H9 (cell line): Measurements from ENCODE around the gene CHRNB4. TPM values are rescaled to one million over a fixed set of nuclear protein-coding genes. Genes with fewer than 3 reads are reported as not detected.

Experiments
- DNase-seq: peaks from one replicate; pipeline ENCODE4 v3.0.0-alpha.2; 2017
- H2AFZ ChIP-seq: one replicate; pipeline ENCODE4 v1.6.1; 2013; ENCODE audit warnings: mild to moderate bottlenecking, low read length, control low read depth, moderate library complexity
- H2AK5ac ChIP-seq: 2 replicates; pipeline ENCODE4 v1.6.1; 2013; ENCODE audit warnings: low read length, control low read depth, mixed read lengths; ENCODE audit not compliant: insufficient read length
- H2BK120ac ChIP-seq: one replicate; pipeline ENCODE4 v1.6.1; 2013; ENCODE audit warnings: low read depth, mild to moderate bottlenecking, low read length, control low read depth, inconsistent platforms; ENCODE audit not compliant: poor library complexity, severe bottlenecking
- H2BK12ac ChIP-seq: 2 replicates; pipeline ENCODE4 v1.6.1; 2013; ENCODE audit warnings: low read length, control low read depth, mixed read lengths, low read depth; ENCODE audit not compliant: insufficient read length
- H2BK15ac ChIP-seq: 2 replicates; pipeline ENCODE4 v1.6.1; 2013; ENCODE audit warnings: low read depth, low read length, control low read depth
- H2BK20ac ChIP-seq: one replicate; pipeline ENCODE4 v1.6.1; 2013; ENCODE audit warnings: low read depth, mild to moderate bottlenecking, low read length, control low read depth, inconsistent platforms; ENCODE audit not compliant: poor library complexity, severe bottlenecking
- H2BK5ac ChIP-seq: 2 replicates; pipeline ENCODE4 v1.6.1; 2013; ENCODE audit warnings: low read length, control low read depth, mixed read lengths; ENCODE audit not compliant: insufficient read length
- H3K14ac ChIP-seq: 2 replicates; pipeline ENCODE4 v1.6.1; 2013; ENCODE audit warnings: low read length, control low read depth; ENCODE audit not compliant: insufficient read depth
- H3K18ac ChIP-seq: 2 replicates; pipeline ENCODE4 v1.6.1; 2013; ENCODE audit warnings: low read depth, mild to moderate bottlenecking, mixed read lengths, low read length, control low read depth; ENCODE audit not compliant: insufficient read length
- H3K23ac ChIP-seq: 2 replicates; pipeline ENCODE4 v1.6.1; 2013; ENCODE audit warnings: low read length, control low read depth, mixed read lengths, low read depth; ENCODE audit not compliant: insufficient read length
- H3K23me2 ChIP-seq: 2 replicates; pipeline ENCODE4 v1.6.1; 2013; ENCODE audit warnings: low read depth, mild to moderate bottlenecking, mixed read lengths, low read length, control low read depth; ENCODE audit not compliant: insufficient read length, poor library complexity, severe bottlenecking
- H3K27ac ChIP-seq: 2 replicates; pipeline ENCODE4 v1.5.1; 2013; ENCODE audit warnings: low read length, control low read depth, mixed read lengths, low read depth; ENCODE audit not compliant: insufficient read length
- H3K27me3 ChIP-seq: 2 replicates; pipeline ENCODE4 v1.6.1; 2013; ENCODE audit warnings: low read length, control low read depth, inconsistent platforms; ENCODE audit not compliant: insufficient read depth
- H3K4ac ChIP-seq: 2 replicates; pipeline ENCODE4 v1.6.1; 2013; ENCODE audit warnings: low read depth, mild to moderate bottlenecking, control low read depth, inconsistent platforms, low read length, moderate library complexity
- H3K4me1 ChIP-seq: 2 replicates; pipeline ENCODE4 v1.6.1; 2013; ENCODE audit warnings: low read length, control low read depth, inconsistent platforms; ENCODE audit not compliant: insufficient read depth
- H3K4me2 ChIP-seq: 2 replicates; pipeline ENCODE4 v1.6.1; 2013; ENCODE audit warnings: low read length, control low read depth, mixed read lengths; ENCODE audit not compliant: insufficient read length, insufficient read depth
- H3K56ac ChIP-seq: 2 replicates; pipeline ENCODE4 v1.6.1; 2013; ENCODE audit warnings: low read depth, mild to moderate bottlenecking, mixed read lengths, low read length, control low read depth; ENCODE audit not compliant: insufficient read length
- H3K79me1 ChIP-seq: 2 replicates; pipeline ENCODE4 v1.6.1; 2013; ENCODE audit warnings: low read depth, mild to moderate bottlenecking, moderate library complexity, low read length, control low read depth, inconsistent platforms; ENCODE audit not compliant: insufficient read depth, poor library complexity, severe bottlenecking
- H3K79me2 ChIP-seq: 2 replicates; pipeline ENCODE4 v1.6.1; 2013; ENCODE audit warnings: low read length, control low read depth, inconsistent platforms; ENCODE audit not compliant: insufficient read depth
- H3K9ac ChIP-seq: 2 replicates; pipeline ENCODE4 v1.6.1; 2013; ENCODE audit warnings: low read length, control low read depth, mixed read lengths; ENCODE audit not compliant: insufficient read length; ENCODE audit errors: extremely low read depth
- H3K9me3 ChIP-seq: one replicate; pipeline ENCODE4 v1.6.1; 2013; ENCODE audit warnings: low read depth, low read length, inconsistent platforms; ENCODE audit not compliant: control insufficient read depth
- H3T11ph ChIP-seq: one replicate; pipeline ENCODE4 v1.6.1; 2013; ENCODE audit warnings: mild to moderate bottlenecking, low read length, control low read depth, inconsistent platforms
- H4K20me1 ChIP-seq: one replicate; pipeline ENCODE4 v1.6.1; 2013; ENCODE audit not compliant: control insufficient read depth, insufficient read length, insufficient read depth
- H4K5ac ChIP-seq: 2 replicates; pipeline ENCODE4 v1.6.1; 2013; ENCODE audit warnings: low read depth, mild to moderate bottlenecking, mixed read lengths, low read length, control low read depth; ENCODE audit not compliant: insufficient read length
- H4K8ac ChIP-seq: replicated peaks from 2 replicates; pipeline ENCODE4 v1.6.1; 2013; ENCODE audit warnings: low read length, control low read depth, mixed read lengths, low read depth; ENCODE audit not compliant: insufficient read length
- H4K91ac ChIP-seq: 2 replicates; pipeline ENCODE4 v1.6.1; 2013; ENCODE audit warnings: low read depth, mild to moderate bottlenecking, moderate library complexity, mixed read lengths, low read length, control low read depth; ENCODE audit not compliant: insufficient read length
- H3K27ac Mint-ChIP-seq, 3 experiments: 2 replicates in 2 of 3; 3 replicates in 1 of 3; pipeline ENCODE4 v1.8.0; 2020 to 2021; ENCODE audit warnings: mixed read lengths in 3 of 3, mild to moderate bottlenecking in 1 of 3, moderate library complexity in 1 of 3
- H3K27me3 Mint-ChIP-seq: 2 replicates; pipeline ENCODE4 v1.8.0; 2021; ENCODE audit warnings: low read depth, mild to moderate bottlenecking, moderate library complexity, mixed read lengths
- H3K36me3 Mint-ChIP-seq, 3 experiments: 2 replicates in 2 of 3; 3 replicates in 1 of 3; pipeline ENCODE4 v1.8.0; 2020 to 2021; ENCODE audit warnings: low read depth in 3 of 3, mixed read lengths in 3 of 3; ENCODE audit not compliant: insufficient read depth in 1 of 3
- H3K4me1 Mint-ChIP-seq, 2 experiments: 2 replicates each; pipeline ENCODE4 v1.8.0; 2020; ENCODE audit warnings: mixed read lengths in 2 of 2
- H3K4me3 Mint-ChIP-seq, 2 experiments: 2 replicates in 1 of 2; 3 replicates in 1 of 2; pipeline ENCODE4 v1.8.0; 2020 to 2021; ENCODE audit warnings: mild to moderate bottlenecking in 2 of 2, mixed read lengths in 2 of 2, moderate library complexity in 1 of 2
- H3K9me3 Mint-ChIP-seq, 2 experiments: 2 replicates in 1 of 2; 3 replicates in 1 of 2; pipeline ENCODE4 v1.8.0; 2020; ENCODE audit warnings: mild to moderate bottlenecking in 2 of 2, mixed read lengths in 2 of 2, moderate library complexity in 1 of 2
- CTCF ChIP-seq: fragments of 200-600 bp; sonication (generic); conservative IDR thresholded peaks from 3 replicates; pipeline ENCODE4 v1.8.0; 2021; ENCODE audit warnings: antibody characterized with exemption, mild to moderate bottlenecking
- WGBS: extraction: QIAGEN DNeasy Blood & Tissue Kit; methylation state at CpG from one replicate; pipeline ENCODE4 v1.1.7; 2013; ENCODE audit warnings: missing lambda C conversion rate, low lambda C conversion rate, mixed read lengths; ENCODE audit not compliant: insufficient read length; ENCODE audit errors: extremely low coverage; 5-methylcytosine and 5-hydroxymethylcytosine counted together
- total RNA-seq: library from RNA; stranded (reverse); gene quantifications from 2 replicates; pipeline ENCODE4 v1.2.1, GENCODE V29; 2021

The CHRNB4 gene
- total RNA-seq, 1 experiment from 2014 or later, result 1.9 TPM

- Mint-ChIP-seq H3K27me3 (peaks cover 40% of the 10 kb centered on the region), H3K27ac (peak overlapping the region in 2 of 3 experiments; percentile 16 to 50; a peak in 2 of 7 replicates), H3K36me3 (no peaks in the 10 kb centered on the region), H3K4me3 (no peak overlapping the region), H3K4me1 (peaks cover 58 to 73% of the 10 kb centered on the region in 2 experiments), H3K9me3 (no peaks in the 10 kb centered on the region)
- no peak overlapping the region for H2BK120ac ChIP-seq
- TF ChIP-seq CTCF, result no peak
- no peak overlapping the region for H2BK15ac ChIP-seq
- no peak overlapping the region for H2BK12ac ChIP-seq
- H3K14ac ChIP-seq, result no peak overlapping the region
- no peaks in the 10 kb centered on the region for H3K79me1 ChIP-seq
- H3K4ac ChIP-seq, result no peak overlapping the region
- no CpG with 5 or more reads among the region's 9 CpGs for WGBS
- DNase-seq, result no peak
- H3K23me2 ChIP-seq, result no peaks in the 10 kb centered on the region
- no peak overlapping the region for H3K18ac ChIP-seq
- H2BK20ac ChIP-seq, result no peak overlapping the region
- H3K27me3 ChIP-seq, result no peaks in the 10 kb centered on the region; the same call in 1 of the 2 replicates
- no peaks in the 10 kb centered on the region for H4K20me1 ChIP-seq
- no peaks in the 10 kb centered on the region for H3K9me3 ChIP-seq
- H3K4me2 ChIP-seq, result no peak overlapping the region
- no peak overlapping the region for H4K91ac ChIP-seq
- no peak overlapping the region for H3K27ac ChIP-seq
- H3T11ph ChIP-seq, result no peak overlapping the region
- no peak overlapping the region for H2BK5ac ChIP-seq
- H3K79me2 ChIP-seq, result no peaks in the 10 kb centered on the region
- no peak overlapping the region for H3K23ac ChIP-seq
- H3K56ac ChIP-seq, result no peak overlapping the region
- peaks cover 9% of the 10 kb centered on the region; the same call in 1 of the 2 replicates for H3K4me1 ChIP-seq
- no peak overlapping the region for H3K9ac ChIP-seq
- no peak overlapping the region for H2AK5ac ChIP-seq
- no peak overlapping the region for H2AFZ ChIP-seq
- H4K8ac ChIP-seq, result no peak overlapping the region
- no peak overlapping the region for H4K5ac ChIP-seq
Measured at GRCh38 chr15:78672285-78673014, 31.4 kb upstream of the CHRNB4 start.
